ENCODE measurements around the gene RANBP3.

Gene RANBP3

DNA sequence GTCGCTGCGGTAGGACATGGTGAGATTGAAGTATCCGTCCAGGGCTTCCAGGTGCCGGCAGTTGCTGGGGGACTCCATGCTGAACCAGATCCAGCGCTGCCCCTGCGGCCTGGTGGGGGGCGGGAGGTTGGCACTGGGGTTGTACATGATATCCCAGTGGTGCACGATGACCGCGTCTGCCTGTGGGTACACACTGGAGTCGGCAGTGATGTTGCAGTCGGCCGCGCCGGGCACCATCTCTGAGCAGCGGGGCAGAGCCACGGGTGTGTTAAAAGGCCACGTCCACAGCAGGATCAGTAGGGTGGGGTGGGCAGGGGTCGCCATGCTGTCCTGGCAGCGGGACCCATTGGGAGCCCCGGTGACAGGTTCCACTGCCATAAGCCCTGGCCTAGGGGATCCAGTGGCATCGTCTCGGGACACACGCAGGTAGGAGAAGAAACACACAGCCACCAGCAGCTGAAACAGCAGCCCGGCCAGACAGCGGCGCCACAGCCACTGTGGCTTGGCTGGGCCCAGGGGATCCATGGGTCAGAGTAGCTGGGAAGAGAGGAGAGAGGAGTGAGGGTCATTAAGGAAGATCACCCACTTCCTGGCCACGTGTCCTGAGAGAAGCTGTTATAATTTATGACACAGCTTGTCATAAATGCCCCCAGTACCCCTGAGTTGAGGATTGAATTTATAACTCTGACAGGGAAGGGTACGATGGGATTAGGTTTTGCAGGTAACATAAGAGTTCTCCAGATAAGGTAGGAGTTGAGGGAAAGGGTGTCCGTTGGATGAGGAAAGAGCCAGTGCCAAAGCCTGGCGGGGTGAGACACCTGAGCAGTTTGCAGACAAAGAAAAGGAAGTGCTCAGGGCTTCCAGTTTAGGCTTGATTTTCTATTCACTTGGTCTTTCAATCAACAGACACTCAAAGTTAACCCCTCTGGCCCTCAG lies 110.5 kb downstream of the RANBP3 start:
- no peak overlapping the region for H3K4me3 ChIP-seq (ENCODE audit: low read depth in 1 of 2, low read length in 2 of 2)
- no peaks in the 10 kb centered on the region for H3K36me3 ChIP-seq (ENCODE audit: control insufficient read depth in 1 of 2, insufficient read depth in 2 of 2, low read length in 2 of 2)
- H3K27me3 ChIP-seq (ENCODE audit: low read depth, low read length): no peaks in the 10 kb centered on the region
- no peaks in the 10 kb centered on the region for H3K9me3 ChIP-seq (ENCODE audit: control insufficient read depth in 1 of 2, low read length in 2 of 2)
- H3K4me1 ChIP-seq (ENCODE audit: control insufficient read depth in 1 of 2, insufficient read depth in 2 of 2, low read length in 2 of 2): no peaks in the 10 kb centered on the region
- H3K27ac ChIP-seq (ENCODE audit: low read length): no peak overlapping the region

Data from muscle layer of duodenum (tissue), 2 donors.